Tibial nerve (tissue), 4 donors: Measurements from ENCODE around the gene SRPK1.

Experiments used
- CTCF ChIP-seq, 5 experiments: fragments of 200-600 bp in 3 of 5; fragments of 450-650 bp in 2 of 5; sonication (generic) in 3 of 5; IDR thresholded peaks; one replicate each; pipeline ENCODE4 v1.5.1; 2016 to 2019; ENCODE audit warnings: antibody characterized with exemption in 5 of 5, mild to moderate bottlenecking in 3 of 5, moderate library complexity in 2 of 5
- EP300 ChIP-seq, 2 donors: sonication (generic); formaldehyde crosslinking; IDR thresholded peaks; one replicate each; pipeline ENCODE4 v1.6.1; 2017; ENCODE audit warnings: antibody characterized with exemption in 2 of 2, mild to moderate bottlenecking in 1 of 2
- POLR2A ChIP-seq, 2 donors: fragments of 450-650 bp; IDR thresholded peaks; one replicate each; pipeline ENCODE4 v1.6.1; 2017; ENCODE audit warnings: antibody characterized with exemption in 2 of 2, mild to moderate bottlenecking in 2 of 2, moderate library complexity in 2 of 2

- TF ChIP-seq CTCF (IDR thresholded peaks at IDR 0.05) (no peak), EP300 (IDR thresholded peaks at IDR 0.05) (no peak), POLR2A (IDR thresholded peaks at IDR 0.05) (no peak)
These were observed 14.9 kb downstream of the SRPK1 start for GRCh38 chr6:35905841-35906498.
